Measurements from ENCODE around the gene UBE2K. TPM values are rescaled to one million over a fixed set of nuclear protein-coding genes. Genes with fewer than 3 reads are reported as not detected.
A peak's percentile ranks its signal among the peaks of the same experiment; 100 is the strongest.

Gene UBE2K
- total and polyA plus RNA-seq, 10 of the 15 experiments (the other 5 are each of a cell fraction or from before 2014, with no cell fraction given), result 17.0 to 141 (median 75.5) TPM

DNA sequence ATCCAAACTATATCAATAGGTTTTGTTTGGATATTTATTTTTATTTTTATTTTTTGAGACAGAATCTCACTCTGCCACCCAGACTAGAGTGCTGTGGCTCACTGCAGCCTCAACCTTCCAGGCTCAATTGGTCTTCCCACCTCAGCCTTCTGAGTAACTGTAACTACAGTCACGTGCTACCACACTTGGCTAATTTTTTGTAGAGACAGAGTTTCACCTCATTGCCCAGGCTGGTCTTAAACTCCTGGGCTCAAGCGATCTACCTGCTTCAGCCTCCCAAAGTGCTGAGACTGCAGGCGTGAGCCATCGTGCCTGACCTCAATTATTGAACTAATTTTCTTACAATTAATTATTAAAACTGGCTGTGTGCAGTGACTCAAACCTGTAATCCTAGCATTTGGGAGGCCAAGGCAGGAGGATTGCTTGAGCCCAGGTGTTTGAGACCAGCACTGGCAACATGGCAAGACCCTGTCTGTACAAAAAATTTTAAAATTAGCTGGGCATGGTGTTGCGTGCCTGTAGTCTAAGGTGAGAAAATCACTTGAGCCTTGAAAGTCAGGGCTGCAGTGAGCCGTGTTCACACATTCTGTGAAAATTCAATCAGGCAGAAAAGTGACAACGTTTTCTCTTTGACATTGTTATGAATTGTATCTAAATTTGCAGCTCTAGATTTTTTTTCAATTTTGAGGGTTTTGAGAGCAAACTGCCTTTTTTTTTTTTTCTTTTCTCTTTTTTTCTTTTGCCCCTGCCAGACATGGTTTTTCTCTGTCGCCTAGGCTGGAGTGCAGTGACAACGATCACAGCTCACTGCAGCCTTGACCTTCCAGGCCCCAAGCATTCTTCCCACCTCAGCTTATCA lies 66.0 kb downstream of the UBE2K start (continued):
- TF ChIP-seq, protein P1, sequence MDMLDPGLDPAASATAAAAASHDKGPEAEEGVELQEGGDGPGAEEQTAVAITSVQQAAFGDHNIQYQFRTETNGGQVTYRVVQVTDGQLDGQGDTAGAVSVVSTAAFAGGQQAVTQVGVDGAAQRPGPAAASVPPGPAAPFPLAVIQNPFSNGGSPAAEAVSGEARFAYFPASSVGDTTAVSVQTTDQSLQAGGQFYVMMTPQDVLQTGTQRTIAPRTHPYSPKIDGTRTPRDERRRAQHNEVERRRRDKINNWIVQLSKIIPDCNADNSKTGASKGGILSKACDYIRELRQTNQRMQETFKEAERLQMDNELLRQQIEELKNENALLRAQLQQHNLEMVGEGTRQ (IDR thresholded peaks at IDR 0.05; ENCODE audit: borderline replicate concordance, low read depth, low read length), result no peak; the same call in 1 of the 2 replicates
- no peak for TF ChIP-seq ZNF207 (IDR thresholded peaks at IDR 0.05; ENCODE audit: borderline replicate concordance)
- TF ChIP-seq TARDBP (IDR thresholded peaks at IDR 0.05; ENCODE audit: borderline replicate concordance), result no peak
- 0 out of 2 replicates have a peak, but pooled peaks have one; percentile 35 for TF ChIP-seq RCOR1 (conservative IDR thresholded peaks at IDR 0.05; ENCODE audit: low read depth, low read length)
- no peak for TF ChIP-seq RBBP5 (conservative IDR thresholded peaks at IDR 0.05)
- TF ChIP-seq SMARCA5 (IDR thresholded peaks at IDR 0.05), result peak; percentile 43; the same call in 1 of the 2 replicates
- TF ChIP-seq TAF1 (IDR thresholded peaks at IDR 0.05; ENCODE audit: borderline replicate concordance, low read depth, low read length), result no peak
- no peak for TF ChIP-seq SP1 (IDR thresholded peaks at IDR 0.05; ENCODE audit: low read depth, low read length)
- peak; percentile 60 for TF ChIP-seq ZNF217 (IDR thresholded peaks at IDR 0.05)
- TF ChIP-seq, protein P2, sequence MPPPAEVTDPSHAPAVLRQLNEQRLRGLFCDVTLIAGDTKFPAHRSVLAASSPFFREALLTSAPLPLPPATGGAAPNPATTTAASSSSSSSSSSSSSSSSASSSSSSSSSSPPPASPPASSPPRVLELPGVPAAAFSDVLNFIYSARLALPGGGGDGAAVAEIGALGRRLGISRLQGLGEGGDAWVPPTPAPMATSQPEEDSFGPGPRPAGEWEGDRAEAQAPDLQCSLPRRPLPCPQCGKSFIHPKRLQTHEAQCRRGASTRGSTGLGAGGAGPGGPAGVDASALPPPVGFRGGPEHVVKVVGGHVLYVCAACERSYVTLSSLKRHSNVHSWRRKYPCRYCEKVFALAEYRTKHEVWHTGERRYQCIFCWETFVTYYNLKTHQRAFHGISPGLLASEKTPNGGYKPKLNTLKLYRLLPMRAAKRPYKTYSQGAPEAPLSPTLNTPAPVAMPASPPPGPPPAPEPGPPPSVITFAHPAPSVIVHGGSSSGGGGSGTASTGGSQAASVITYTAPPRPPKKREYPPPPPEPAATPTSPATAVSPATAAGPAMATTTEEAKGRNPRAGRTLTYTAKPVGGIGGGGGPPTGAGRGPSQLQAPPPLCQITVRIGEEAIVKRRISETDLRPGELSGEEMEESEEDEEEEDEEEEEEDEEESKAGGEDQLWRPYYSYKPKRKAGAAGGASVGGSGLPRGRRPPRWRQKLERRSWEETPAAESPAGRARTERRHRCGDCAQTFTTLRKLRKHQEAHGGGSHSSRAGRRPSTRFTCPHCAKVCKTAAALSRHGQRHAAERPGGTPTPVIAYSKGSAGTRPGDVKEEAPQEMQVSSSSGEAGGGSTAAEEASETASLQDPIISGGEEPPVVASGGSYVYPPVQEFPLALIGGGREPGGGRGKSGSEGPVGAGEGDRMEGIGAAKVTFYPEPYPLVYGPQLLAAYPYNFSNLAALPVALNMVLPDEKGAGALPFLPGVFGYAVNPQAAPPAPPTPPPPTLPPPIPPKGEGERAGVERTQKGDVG (CRISPR knock-in tag; IDR thresholded peaks at IDR 0.05), result no peak
- TF ChIP-seq LARP7 (IDR thresholded peaks at IDR 0.05), result 0 out of 2 replicates have a peak, but pooled peaks have one; percentile 16
- TF ChIP-seq, protein P3, sequence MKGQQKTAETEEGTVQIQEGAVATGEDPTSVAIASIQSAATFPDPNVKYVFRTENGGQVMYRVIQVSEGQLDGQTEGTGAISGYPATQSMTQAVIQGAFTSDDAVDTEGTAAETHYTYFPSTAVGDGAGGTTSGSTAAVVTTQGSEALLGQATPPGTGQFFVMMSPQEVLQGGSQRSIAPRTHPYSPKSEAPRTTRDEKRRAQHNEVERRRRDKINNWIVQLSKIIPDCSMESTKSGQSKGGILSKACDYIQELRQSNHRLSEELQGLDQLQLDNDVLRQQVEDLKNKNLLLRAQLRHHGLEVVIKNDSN (IDR thresholded peaks at IDR 0.05; ENCODE audit: borderline replicate concordance, extremely low read length, insufficient read depth, low read depth, low read length), result no peak
- no peak for TF ChIP-seq WRNIP1 (IDR thresholded peaks at IDR 0.05; ENCODE audit: borderline replicate concordance, low read depth, low read length)
- TF ChIP-seq STAT3 (IDR thresholded peaks at IDR 0.05; ENCODE audit: low read depth, low read length), result no peak
- no peak for TF ChIP-seq NFYA (IDR thresholded peaks at IDR 0.05; ENCODE audit: borderline replicate concordance, low read depth, low read length)
- TF ChIP-seq EED (IDR thresholded peaks at IDR 0.05; ENCODE audit: low read depth), result no peak
- no peak for TF ChIP-seq GABPA (IDR thresholded peaks at IDR 0.05; ENCODE audit: low read depth)
- no peak for TF ChIP-seq KDM1A (IDR thresholded peaks at IDR 0.05; ENCODE audit: borderline replicate concordance)
- no peak for TF ChIP-seq SUZ12 (IDR thresholded peaks at IDR 0.05; ENCODE audit: unreplicated experiment)
- TF ChIP-seq DPF2 (IDR thresholded peaks at IDR 0.05), result peak; percentile 91
- TF ChIP-seq RAD21 (IDR thresholded peaks at IDR 0.05; ENCODE audit: insufficient read depth, low read depth, low read length), result no peak
- TF ChIP-seq, protein P4, sequence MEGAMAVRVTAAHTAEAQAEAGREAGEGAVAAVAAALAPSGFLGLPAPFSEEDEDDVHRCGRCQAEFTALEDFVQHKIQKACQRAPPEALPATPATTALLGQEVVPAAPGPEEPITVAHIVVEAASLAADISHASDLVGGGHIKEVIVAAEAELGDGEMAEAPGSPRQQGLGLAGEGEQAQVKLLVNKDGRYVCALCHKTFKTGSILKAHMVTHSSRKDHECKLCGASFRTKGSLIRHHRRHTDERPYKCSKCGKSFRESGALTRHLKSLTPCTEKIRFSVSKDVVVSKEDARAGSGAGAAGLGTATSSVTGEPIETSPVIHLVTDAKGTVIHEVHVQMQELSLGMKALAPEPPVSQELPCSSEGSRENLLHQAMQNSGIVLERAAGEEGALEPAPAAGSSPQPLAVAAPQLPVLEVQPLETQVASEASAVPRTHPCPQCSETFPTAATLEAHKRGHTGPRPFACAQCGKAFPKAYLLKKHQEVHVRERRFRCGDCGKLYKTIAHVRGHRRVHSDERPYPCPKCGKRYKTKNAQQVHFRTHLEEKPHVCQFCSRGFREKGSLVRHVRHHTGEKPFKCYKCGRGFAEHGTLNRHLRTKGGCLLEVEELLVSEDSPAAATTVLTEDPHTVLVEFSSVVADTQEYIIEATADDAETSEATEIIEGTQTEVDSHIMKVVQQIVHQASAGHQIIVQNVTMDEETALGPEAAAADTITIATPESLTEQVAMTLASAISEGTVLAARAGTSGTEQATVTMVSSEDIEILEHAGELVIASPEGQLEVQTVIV (IDR thresholded peaks at IDR 0.05; ENCODE audit: borderline replicate concordance, partially characterized antibody), result no peak
